Endometrial microvascular endothelial cells (primary cell): ENCODE data around the gene TXNDC16. TPM values are rescaled to one million over a fixed set of nuclear protein-coding genes. Genes with fewer than 3 reads are reported as not detected.
"Not testable (repeated sequence)": the region's sequence is repeated elsewhere in the genome, so short reads cannot be mapped to it uniquely, and the experiment has no call there.

ENCODE experiments used
- in situ Hi-C: cut with HindIII; loops from 2 replicates; pipeline ENCODE4 v1.10.0; 2017; ENCODE audit warnings: low sequenced_read_pairs, low pct_unique_long_range_greater_than_20kb; ENCODE audit errors: inconsistent ontology term
- total RNA-seq: library from RNA; depleted of rRNA; stranded (reverse); fragments of >200 nt; gene quantifications from one replicate; pipeline ENCODE4 v1.2.3, GENCODE V29; 2015; ENCODE audit errors: inconsistent ontology term

Gene TXNDC16
- total RNA-seq, 1 donor from 2014 or later = 2.5 TPM

DNA sequence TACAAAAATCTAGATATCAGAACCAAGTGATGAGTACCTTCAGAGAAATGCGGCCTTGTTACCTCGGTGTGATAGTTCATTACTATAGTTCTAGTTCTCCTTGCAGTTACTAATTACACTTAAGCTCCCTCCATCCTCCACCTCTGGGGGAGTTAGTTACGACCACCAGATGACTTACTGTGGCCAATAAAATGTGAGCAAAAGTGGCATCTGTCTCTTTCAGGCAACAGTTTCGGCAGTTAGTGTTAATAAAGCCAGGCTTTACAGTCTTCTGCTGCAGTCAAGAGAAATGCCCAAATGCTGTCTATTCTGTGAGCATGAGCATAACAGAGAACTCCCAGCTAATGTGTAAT lies 6.0 kb downstream of the TXNDC16 start:
- in situ Hi-C loops = no loop called here

DNA sequence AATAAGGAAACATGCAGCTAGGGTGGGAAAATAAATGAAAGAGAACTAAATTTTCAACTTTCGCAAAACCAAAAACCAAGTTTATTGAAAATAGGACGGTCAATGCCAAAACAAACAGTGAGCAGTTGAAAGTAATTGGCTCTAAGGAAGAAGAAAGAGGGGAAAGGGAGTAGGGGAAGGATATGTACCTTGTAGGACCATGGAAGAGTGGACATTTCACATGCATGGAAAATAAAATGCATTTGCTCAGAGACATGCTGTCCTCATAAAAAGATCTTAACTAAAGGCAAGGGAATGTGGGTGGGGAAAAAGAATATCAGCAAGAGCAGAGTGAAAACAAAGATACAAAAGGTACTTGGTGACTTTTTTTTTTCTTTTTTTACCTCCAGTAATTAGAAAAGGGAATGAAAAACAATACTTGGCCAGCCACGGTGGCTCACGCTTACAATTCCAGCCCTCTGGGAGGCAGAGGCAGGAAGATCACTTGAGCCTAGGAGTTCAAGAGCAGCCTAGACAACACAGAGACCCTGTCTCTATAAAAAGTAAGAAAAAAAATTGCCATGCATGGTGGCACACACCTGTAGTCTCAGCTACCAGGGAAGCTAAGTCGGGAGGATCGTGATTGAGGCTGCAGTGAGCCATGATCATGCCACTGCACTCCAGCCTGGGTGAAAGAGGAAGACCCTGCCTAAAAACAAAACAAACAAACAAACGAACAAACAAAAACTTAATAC lies 6.6 kb downstream of the TXNDC16 start:
- in situ Hi-C loops = no loop called here

DNA sequence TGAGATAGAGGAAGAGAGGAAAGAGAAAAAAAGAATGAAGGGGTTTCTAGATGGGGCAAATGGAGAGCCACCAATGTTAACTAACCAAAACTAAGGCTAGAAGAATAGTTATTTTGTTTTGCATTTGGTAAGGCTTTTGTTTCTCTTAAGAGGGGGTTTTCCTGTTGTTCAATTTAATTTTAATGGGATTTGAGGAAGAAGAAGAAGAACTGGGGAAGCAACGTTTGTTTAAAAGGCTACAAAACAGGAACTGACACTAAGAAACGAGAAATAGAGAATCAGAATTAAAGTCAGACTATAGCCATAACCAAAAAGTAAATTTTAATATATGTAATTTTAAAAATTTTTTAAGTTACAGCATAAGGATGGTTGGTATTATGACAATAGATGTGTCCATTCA lies 13.7 kb downstream of the TXNDC16 start:
- in situ Hi-C loops = no loop called here

DNA sequence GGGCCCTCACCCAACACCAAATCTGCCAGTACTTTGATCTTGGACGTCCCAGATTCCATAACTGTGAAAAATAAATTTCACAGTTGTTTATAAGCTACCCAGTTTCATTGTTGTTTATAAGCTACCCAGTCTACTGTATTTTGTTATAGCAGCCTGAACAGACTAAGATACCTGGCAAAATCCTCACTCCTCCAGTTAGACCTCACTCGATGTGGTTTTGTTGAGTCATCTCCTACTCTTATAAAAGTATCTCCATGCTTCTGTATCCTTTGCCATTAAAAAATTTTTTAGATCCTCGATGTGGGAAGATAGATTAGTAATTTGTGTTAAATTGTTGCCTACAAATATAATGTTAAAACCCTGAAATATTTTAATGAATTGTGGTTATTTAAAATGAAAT lies 16.0 kb downstream of the TXNDC16 start:
- in situ Hi-C loops = no loop called here

- in situ Hi-C loops = no loop called here
These were observed 20.8 kb downstream of the TXNDC16 start for GRCh38 chr14:52531481-52531880.

- in situ Hi-C loops = no loop called here
These were observed 25.3 kb downstream of the TXNDC16 start for GRCh38 chr14:52527052-52527451.

DNA sequence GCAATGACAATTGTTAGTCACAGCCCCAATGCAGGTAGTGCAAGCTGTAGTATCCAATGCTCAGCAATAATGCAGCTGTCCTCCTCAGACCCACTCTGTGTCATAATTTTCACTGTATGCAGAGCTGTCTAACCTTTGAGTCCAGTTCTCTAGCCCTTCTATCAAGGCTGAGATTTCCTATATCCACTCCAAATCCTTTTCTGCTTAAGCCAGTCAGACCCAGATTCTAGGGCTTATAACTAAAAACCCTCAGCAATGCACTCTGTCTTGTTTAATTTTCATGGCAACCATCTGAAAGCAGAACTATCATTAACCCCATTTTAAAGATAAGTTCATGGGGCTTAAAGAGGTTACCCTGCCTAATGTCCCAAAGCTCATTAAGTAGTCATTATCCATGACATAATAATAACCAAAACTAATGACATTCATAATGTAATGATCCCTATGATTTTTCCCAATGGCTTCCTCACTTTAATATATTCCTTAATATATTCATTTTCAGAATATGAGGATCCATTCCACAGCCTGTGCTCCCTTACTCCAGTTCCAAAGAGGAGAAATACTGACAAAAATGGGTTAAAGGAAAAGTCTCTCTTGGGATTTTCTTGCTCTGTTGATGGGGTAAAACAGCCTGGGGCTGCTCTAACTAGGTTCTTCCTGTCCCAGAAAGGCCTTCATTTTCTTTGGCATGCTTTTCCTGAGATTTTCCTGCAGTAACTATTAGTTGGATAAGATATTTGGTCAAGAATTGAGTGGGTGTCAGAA lies 29.5 kb downstream of the TXNDC16 start:
- in situ Hi-C loops = no loop called here

DNA sequence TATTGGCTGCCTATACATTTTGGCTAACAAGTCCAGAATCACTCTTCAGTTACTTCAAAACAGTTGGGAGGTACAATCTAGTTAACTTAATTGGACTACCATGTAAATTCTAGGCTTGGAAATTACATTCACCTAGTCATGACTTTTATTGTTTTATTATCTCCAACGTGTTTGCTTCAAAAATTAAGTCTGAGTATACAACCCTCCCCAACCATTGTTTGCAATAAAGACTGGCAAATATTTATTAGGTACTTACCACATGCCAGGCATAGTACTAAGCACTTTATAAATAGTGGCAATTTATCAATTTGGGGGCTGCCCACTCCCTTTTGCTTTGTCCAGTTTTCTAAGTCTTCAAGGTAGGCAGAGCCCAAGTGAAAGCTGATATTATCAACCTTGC lies 30.3 kb downstream of the TXNDC16 start:
- in situ Hi-C loops = no loop called here

GRCh38 chr14:52514046-52514811 lies 38.1 kb downstream of the TXNDC16 start:
- in situ Hi-C loops = no loop called here

GRCh38 chr14:52513249-52513648 lies 39.1 kb downstream of the TXNDC16 start:
- in situ Hi-C loops = no loop called here

DNA sequence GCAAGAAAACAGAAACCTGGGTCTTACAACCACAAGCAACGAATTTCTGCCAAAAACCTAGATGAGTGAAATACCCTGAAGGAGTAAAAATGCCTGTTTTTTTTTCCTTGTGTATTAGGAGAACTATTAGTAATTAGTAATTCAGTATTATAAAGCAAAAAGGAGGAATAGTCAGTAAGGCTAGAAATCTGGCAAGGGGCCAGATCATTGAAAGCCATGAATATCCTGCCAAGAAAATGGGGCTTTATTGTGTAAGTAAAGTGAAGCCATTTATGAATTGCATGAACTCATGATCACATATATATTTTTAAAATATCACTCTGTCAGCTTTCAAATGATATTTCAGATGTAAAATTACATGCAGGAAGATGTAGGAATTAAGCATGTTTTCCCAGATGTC lies 57.9 kb downstream of the TXNDC16 start:
- in situ Hi-C loops = no loop called here

DNA sequence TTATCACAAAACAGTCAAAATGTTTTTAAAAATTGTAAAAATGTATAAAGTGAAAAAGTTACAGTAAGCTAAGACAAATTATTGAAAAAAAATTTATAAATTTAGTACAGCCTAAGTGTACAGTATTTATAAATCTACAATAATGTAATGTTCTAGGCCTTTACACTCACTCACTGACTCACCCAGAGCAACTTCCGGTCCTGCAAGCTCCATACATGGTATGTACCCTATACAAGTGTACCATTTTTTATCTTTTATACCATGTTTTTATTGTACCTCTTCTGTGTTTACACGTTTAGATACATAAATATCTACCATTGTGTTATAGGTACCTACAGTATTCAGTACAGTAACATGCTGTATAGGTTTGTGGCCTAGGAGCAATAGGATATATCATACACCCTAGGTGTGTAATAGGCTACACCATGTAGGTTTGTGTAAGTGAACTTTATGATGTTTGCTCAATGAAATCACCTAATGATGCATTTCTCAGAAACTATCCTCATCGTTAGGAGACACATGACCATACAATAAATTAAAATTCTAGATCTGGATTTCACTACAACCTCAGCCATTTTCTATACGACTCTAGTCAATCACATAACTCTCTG lies 66.8 kb downstream of the TXNDC16 start:
- in situ Hi-C loops = no loop called here

- in situ Hi-C loops = no loop called here
These were observed 70.4 kb downstream of the TXNDC16 start for GRCh38 chr14:52481864-52482263.

DNA sequence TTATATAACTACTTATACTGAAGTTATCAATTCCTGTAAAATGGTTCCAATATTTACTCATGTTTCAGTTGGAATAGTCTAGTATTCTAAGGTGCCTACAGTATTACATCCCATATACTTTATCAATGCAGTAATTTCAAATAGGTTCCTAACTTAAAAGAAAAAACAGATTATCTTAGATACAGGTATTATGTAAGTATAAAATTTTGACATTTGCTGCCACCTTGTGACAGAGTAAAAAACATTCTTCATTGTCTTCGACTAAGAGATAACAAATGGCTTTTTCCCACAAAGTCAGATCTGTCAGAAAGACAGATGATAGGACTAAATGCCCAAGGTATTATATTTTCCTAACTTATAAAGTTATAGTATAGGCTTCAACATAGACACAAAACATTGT lies 78.7 kb downstream of the TXNDC16 start:
- in situ Hi-C loops = no loop called here

GRCh38 chr14:52472728-52473127 lies 79.6 kb downstream of the TXNDC16 start:
- in situ Hi-C loops = no loop called here

GRCh38 chr14:52472251-52472650 lies 80.1 kb downstream of the TXNDC16 start:
- in situ Hi-C loops = not testable (repeated sequence)

GRCh38 chr14:52467515-52468266 lies 84.6 kb downstream of the TXNDC16 start:
- in situ Hi-C loops = no loop called here

GRCh38 chr14:52464175-52464574 lies 88.1 kb downstream of the TXNDC16 start:
- in situ Hi-C loops = no loop called here

- in situ Hi-C loops = no loop called here
These were observed 88.9 kb downstream of the TXNDC16 start for GRCh38 chr14:52463375-52463774.
